Lower leg skin (tissue), 4 donors: ENCODE measurements around the gene KAZN. TPM values are rescaled to one million over a fixed set of nuclear protein-coding genes. Genes with fewer than 3 reads are reported as not detected.

Source experiments
- DNase-seq, 2 donors: peaks; one replicate each; pipeline ENCODE4 v3.0.0-alpha.2; 2019; ENCODE audit warnings: low spot score in 2 of 2
- H3K4me3 ChIP-seq: fragments of 200-600 bp; sonication (generic); 2 replicates; pipeline ENCODE4 v1.5.1; 2017; ENCODE audit warnings: mild to moderate bottlenecking, low read depth; ENCODE audit not compliant: poor library complexity, severe bottlenecking
- CTCF ChIP-seq, 3 donors: fragments of 450-650 bp; IDR thresholded peaks; one replicate each; pipeline ENCODE4 v1.5.1; 2016; ENCODE audit warnings: antibody characterized with exemption in 3 of 3, mild to moderate bottlenecking in 3 of 3, moderate library complexity in 2 of 3
- POLR2A ChIP-seq, 2 donors: fragments of 450-650 bp; IDR thresholded peaks; one replicate each; pipeline ENCODE4 v1.6.1; 2016 to 2017; ENCODE audit warnings: antibody characterized with exemption in 2 of 2, mild to moderate bottlenecking in 1 of 2, moderate library complexity in 1 of 2
- WGBS, 2 donors: methylation state at CpG; one replicate each; pipeline ENCODE4 v1.1.5; 2018; 5-methylcytosine and 5-hydroxymethylcytosine counted together
- intact Hi-C: fragments of 100-400 bp; cut with DNase I; formaldehyde crosslinking; loops from one replicate; pipeline ENCODE4 v1.15.0; 2023; ENCODE audit warnings: low total_unique reads
- total RNA-seq, 4 donors: library from RNA; depleted of rRNA; stranded (reverse); fragments of >200 nt; gene quantifications; one replicate each; pipeline ENCODE4 v1.1.0, GENCODE V29; 2016

KAZN gene
- total RNA-seq, 4 donors from 2014 or later, result 21.4 to 36.0 (median 28.4) TPM

GRCh38 chr1:15013767-15014166, 415.3 kb downstream of the KAZN start:
- no peak overlapping the region for H3K4me3 ChIP-seq
- WGBS, 2 donors, result 86 to 89% methylated on average over 8 of the region's 8 CpGs
- intact Hi-C loops, result no loop called here
- TF ChIP-seq POLR2A (IDR thresholded peaks at IDR 0.05), result no peak
- no peak for TF ChIP-seq CTCF (IDR thresholded peaks at IDR 0.05)
- DNase-seq, result no peak

GRCh38 chr1:15014516-15014915, 416.0 kb downstream of the KAZN start:
- intact Hi-C loops, result no loop called here
- TF ChIP-seq POLR2A (IDR thresholded peaks at IDR 0.05) (no peak), CTCF (IDR thresholded peaks at IDR 0.05) (no peak)
- H3K4me3 ChIP-seq, result no peak overlapping the region
- no peak for DNase-seq
- 53% methylated on average over 10 of the region's 10 CpGs for WGBS, 2 donors

GRCh38 chr1:15016001-15016400, 417.5 kb downstream of the KAZN start:
- intact Hi-C loops, result no loop called here
- no peak for TF ChIP-seq CTCF (IDR thresholded peaks at IDR 0.05)
- no peak for TF ChIP-seq POLR2A (IDR thresholded peaks at IDR 0.05)
- no peak overlapping the region for H3K4me3 ChIP-seq
- DNase-seq, result no peak
- 80 to 85% methylated on average over 9 of the region's 9 CpGs for WGBS, 2 donors

- 79 to 94% methylated on average over 10 of the region's 10 CpGs for WGBS, 2 donors
- intact Hi-C loops, result no loop called here
- TF ChIP-seq CTCF (IDR thresholded peaks at IDR 0.05) (no peak), POLR2A (IDR thresholded peaks at IDR 0.05) (no peak)
- no peak for DNase-seq
- no peak overlapping the region for H3K4me3 ChIP-seq
Observed at GRCh38 chr1:15016526-15016925, 418.0 kb downstream of the KAZN start.

GRCh38 chr1:15017120-15017519, 418.6 kb downstream of the KAZN start:
- TF ChIP-seq POLR2A (IDR thresholded peaks at IDR 0.05) (no peak), CTCF (IDR thresholded peaks at IDR 0.05) (no peak)
- DNase-seq, result no peak
- no peak overlapping the region for H3K4me3 ChIP-seq
- intact Hi-C loops, result no loop called here
- WGBS, 2 donors, result 73% methylated on average over 7 of the region's 7 CpGs

- intact Hi-C loops, result no loop called here
- DNase-seq, result no peak
- 88 to 99% methylated on average over 4 of the region's 4 CpGs for WGBS, 2 donors
- TF ChIP-seq POLR2A (IDR thresholded peaks at IDR 0.05), result no peak
- TF ChIP-seq CTCF (IDR thresholded peaks at IDR 0.05), result no peak
- H3K4me3 ChIP-seq, result no peak overlapping the region
Observed at GRCh38 chr1:15018767-15019166, 420.3 kb downstream of the KAZN start.
